Effector memory CD4-positive, alpha-beta T cell (primary cell): ENCODE measurements around the gene ARFIP1.

Source experiments
- DNase-seq, 3 donors: peaks; one replicate each; pipeline ENCODE4 v3.0.0-alpha.2; 2020
- H3K27ac ChIP-seq: 2 replicates; pipeline ENCODE4 v1.7.0; 2013; ENCODE audit warnings: mild to moderate bottlenecking, low read length, moderate library complexity; ENCODE audit not compliant: insufficient read depth, poor library complexity, severe bottlenecking
- H3K27me3 ChIP-seq: replicated peaks from 2 replicates; pipeline ENCODE4 v1.7.0; 2013; ENCODE audit warnings: mild to moderate bottlenecking, low read length; ENCODE audit not compliant: insufficient read depth, control insufficient read depth, poor library complexity, severe bottlenecking
- H3K36me3 ChIP-seq: 2 replicates; pipeline ENCODE4 v1.7.0; 2013; ENCODE audit warnings: mild to moderate bottlenecking, low read length, moderate library complexity; ENCODE audit not compliant: control insufficient read depth, insufficient read depth
- H3K4me1 ChIP-seq: 2 replicates; pipeline ENCODE4 v1.7.0; 2013; ENCODE audit warnings: low read length, mild to moderate bottlenecking; ENCODE audit not compliant: control insufficient read depth, insufficient read depth, poor library complexity, severe bottlenecking
- H3K4me3 ChIP-seq: 2 replicates; pipeline ENCODE4 v1.7.0; 2013; ENCODE audit warnings: low read length, low read depth, mild to moderate bottlenecking; ENCODE audit not compliant: insufficient read depth, poor library complexity, severe bottlenecking
- H3K9me3 ChIP-seq: 2 replicates; pipeline ENCODE4 v1.7.0; 2013; ENCODE audit warnings: mild to moderate bottlenecking, low read length, moderate library complexity; ENCODE audit not compliant: control insufficient read depth

ARFIP1 gene

DNA sequence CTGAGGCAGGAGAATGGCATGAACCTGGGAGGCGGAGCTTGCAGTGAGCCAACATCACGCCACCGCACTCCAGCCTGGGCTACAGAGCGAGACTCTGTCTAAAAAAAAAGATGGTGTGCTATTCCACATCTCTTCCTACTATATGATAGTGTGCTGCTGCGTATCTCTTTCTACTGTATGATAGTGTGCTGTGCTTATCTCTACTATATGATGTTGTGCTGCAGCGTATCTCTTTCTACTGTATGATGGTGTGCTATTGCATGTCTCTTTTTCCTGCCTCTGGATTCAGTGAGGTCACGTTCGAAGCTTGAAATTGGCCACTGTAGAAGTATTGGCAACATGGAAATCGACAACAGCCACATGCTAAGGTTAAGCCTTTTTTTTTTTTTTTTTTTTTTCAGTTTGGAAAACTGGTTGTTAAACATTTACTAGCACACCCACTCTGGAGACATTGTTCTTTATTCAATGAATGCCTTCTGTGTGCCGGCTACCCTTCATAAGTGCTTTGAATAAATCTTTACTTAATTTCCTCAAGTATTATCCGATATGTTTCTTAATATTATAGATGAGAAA is 31.0 kb downstream of the ARFIP1 start:
- H3K27ac ChIP-seq: no peak overlapping the region
- H3K4me3 ChIP-seq: no peak overlapping the region
- no peaks in the 10 kb centered on the region for H3K36me3 ChIP-seq
- no peak for DNase-seq
- no peaks in the 10 kb centered on the region for H3K27me3 ChIP-seq
- H3K9me3 ChIP-seq: peaks cover 7% of the 10 kb centered on the region
- no peaks in the 10 kb centered on the region for H3K4me1 ChIP-seq

DNA sequence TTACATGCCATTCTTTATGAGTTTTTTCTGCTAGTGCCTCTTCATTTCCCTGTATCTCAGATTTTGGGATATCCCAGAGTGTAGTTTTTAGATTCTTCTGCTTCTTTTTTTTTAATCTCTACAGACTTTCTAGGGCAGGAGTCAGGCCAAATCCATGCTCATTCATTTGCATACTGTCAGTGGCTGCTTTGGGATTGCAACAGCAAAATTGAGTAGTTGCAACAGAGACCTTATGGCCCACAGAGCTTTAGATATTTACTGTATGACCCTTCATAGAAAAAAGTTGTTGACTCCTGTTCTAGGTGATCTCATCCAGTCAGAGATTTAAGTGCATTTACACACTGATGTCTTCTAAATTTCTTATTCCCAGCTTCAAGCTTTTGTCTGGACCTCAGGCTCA is 35.3 kb downstream of the ARFIP1 start:
- no peaks in the 10 kb centered on the region for H3K36me3 ChIP-seq
- DNase-seq: no peak
- no peaks in the 10 kb centered on the region for H3K4me1 ChIP-seq
- no peak overlapping the region for H3K27ac ChIP-seq
- H3K4me3 ChIP-seq: no peak overlapping the region
- peaks cover 10% of the 10 kb centered on the region for H3K9me3 ChIP-seq
- H3K27me3 ChIP-seq: no peaks in the 10 kb centered on the region

DNA sequence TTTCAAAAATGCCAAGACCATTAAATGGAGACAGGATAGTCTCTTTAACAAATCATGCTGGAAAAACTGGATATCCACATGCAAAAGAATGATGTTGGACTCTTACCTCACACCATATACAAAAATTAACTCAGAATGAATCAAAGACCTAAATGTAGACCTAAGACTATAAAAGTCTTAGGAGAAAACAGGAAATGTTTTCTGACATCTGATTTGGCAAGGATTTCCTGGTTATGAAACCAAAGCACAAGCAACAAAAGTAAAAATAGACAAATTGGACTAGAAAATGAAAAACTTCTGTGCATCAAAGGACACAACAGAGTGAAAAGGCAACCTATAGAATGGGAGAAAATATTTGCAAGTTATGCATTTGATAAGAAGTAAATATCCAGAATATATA is 37.6 kb downstream of the ARFIP1 start:
- Histone ChIP-seq H3K36me3 (no peaks in the 10 kb centered on the region), H3K27ac (no peak overlapping the region), H3K4me1 (no peaks in the 10 kb centered on the region), H3K4me3 (no peak overlapping the region), H3K9me3 (peaks cover 10% of the 10 kb centered on the region), H3K27me3 (no peaks in the 10 kb centered on the region)
- DNase-seq: no peak

DNA sequence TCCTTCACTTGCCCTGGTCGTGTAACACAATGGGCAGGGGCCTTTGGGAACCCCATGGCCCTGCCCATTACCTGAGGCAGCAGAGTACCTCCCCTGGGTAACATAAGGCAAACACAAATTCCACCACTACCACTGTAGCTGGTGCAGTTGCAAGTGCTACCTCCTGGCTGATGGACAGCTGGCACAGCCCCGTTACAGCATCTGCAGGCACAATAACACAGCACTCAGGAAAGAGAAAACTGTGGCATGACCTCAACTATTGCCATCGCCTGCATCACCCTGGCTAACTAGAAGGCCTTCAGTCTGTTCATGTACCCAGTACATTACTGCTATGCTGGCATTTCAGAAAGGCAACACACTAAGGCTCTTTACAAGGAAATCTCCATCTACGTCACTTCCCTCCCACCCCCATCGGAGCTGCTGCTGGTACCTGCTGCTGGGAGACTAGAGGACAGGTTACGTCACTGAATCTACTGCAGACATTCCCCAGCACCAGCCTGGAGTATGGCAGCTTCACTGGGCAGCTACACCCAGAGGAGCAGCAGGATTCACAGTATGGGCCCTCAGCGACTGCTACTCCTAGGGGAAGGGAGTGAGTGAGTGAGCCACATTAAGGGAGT is 39.4 kb downstream of the ARFIP1 start:
- H3K9me3 ChIP-seq: peaks cover 7% of the 10 kb centered on the region
- H3K27ac ChIP-seq: no peak overlapping the region
- H3K36me3 ChIP-seq: no peaks in the 10 kb centered on the region
- H3K4me3 ChIP-seq: no peak overlapping the region
- DNase-seq: no peak
- H3K4me1 ChIP-seq: no peaks in the 10 kb centered on the region
- no peaks in the 10 kb centered on the region for H3K27me3 ChIP-seq

DNA sequence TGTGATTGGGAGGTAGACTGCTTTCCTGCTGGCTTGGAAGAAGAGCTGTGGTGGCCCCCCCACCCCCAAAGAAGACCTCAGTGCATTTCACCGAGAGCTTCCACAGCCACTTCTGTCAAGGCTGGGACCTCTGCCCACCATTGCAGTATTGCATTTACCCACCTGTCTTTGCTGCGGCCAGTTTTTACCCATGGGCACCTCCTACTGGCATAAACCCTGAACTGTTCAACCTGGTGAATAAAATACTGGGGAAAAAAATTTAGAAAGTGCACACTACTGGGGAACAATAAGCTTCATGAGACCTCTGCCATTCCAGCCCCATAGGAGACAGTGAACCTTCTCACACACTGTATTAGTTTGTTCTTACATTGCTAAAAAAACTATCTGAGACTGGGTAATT is 40.3 kb downstream of the ARFIP1 start:
- Histone ChIP-seq H3K27ac (no peak overlapping the region), H3K4me3 (no peak overlapping the region), H3K9me3 (peaks cover 4% of the 10 kb centered on the region), H3K27me3 (no peaks in the 10 kb centered on the region), H3K36me3 (no peaks in the 10 kb centered on the region), H3K4me1 (no peaks in the 10 kb centered on the region)
- DNase-seq: no peak

DNA sequence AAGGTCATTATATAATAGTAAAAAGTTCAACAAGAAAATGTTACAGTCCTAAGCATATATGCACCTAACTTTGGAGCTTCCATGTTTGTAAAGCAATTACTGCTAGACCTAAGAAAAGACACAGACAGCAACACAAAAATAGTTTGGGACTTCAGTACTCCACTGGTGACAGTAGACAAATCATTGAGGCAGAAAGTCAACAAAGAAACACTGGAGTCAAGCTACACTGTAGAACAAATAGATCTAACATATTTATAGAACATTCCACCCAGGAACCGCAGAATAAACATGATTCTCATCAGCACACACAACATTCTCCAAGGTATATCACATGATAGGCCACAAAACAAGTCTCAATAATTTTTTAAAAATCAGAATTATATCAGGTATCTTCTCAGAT is 42.6 kb downstream of the ARFIP1 start:
- Histone ChIP-seq H3K27me3 (no peaks in the 10 kb centered on the region), H3K4me3 (no peak overlapping the region), H3K36me3 (no peaks in the 10 kb centered on the region), H3K4me1 (no peaks in the 10 kb centered on the region), H3K27ac (no peak overlapping the region), H3K9me3 (no peaks in the 10 kb centered on the region)
- DNase-seq: no peak

DNA sequence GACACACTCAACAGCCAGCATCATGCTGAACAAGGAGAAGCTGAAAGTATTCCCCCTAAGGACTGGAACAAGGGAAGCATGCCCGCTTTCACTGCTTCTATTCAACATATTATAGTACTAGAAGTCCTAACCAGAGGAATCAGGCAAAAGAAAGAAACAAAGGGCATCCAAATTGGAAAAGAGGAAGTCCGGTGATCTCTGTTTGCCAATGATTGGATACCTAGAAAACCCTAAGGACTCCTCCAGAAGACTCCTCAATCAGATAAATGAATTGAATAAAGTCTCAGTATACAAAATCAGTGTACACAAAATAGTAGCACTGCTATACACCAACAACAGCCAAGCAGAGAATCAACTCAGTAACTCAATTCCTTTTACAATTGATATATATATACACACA is 44.8 kb downstream of the ARFIP1 start:
- DNase-seq: no peak
- H3K27ac ChIP-seq: no peak overlapping the region
- H3K36me3 ChIP-seq: no peaks in the 10 kb centered on the region
- H3K27me3 ChIP-seq: no peaks in the 10 kb centered on the region
- no peak overlapping the region for H3K4me3 ChIP-seq
- no peaks in the 10 kb centered on the region for H3K9me3 ChIP-seq
- no peaks in the 10 kb centered on the region for H3K4me1 ChIP-seq

DNA sequence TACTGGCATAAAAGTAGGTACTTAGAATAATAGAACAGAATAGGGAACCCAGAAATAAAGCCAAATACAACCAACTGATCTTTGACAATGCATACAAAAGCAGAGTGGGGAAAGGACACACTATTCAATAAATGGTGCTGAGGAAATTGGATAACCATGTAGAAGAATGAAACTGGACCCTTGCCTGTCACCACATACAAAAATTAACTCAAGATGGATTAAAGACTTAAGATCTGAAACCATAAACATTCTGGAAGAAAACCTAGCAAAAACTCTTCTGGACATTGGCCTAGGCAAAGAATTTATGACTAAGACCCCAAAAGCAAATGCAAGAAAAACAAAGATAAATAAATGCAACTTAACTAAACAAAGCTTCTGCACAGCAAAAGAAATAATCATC is 45.6 kb downstream of the ARFIP1 start:
- Histone ChIP-seq H3K9me3 (no peaks in the 10 kb centered on the region), H3K27me3 (no peaks in the 10 kb centered on the region), H3K27ac (no peak overlapping the region), H3K4me1 (no peaks in the 10 kb centered on the region), H3K36me3 (no peaks in the 10 kb centered on the region), H3K4me3 (no peak overlapping the region)
- no peak for DNase-seq

DNA sequence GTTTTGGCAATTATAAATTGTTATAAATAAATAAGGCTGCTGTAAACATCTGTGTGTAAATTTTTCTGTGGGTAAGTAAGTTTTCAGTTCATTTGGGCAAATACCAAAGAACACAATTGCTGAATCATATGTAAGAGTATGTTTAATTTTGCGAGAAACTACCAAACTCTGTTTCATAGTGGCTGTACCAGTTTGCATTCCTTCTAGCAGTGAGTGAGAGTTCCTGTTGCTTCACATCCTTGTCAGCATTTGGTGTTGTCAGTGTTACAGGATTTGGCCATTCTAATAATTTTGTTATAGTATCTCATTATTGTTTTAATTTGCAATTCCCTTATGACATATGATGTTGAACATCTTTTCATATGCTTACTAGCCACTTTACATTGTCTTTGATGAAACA is 48.4 kb downstream of the ARFIP1 start:
- no peak for DNase-seq
- Histone ChIP-seq H3K27me3 (no peaks in the 10 kb centered on the region), H3K9me3 (no peaks in the 10 kb centered on the region), H3K27ac (no peak overlapping the region), H3K4me1 (no peaks in the 10 kb centered on the region), H3K36me3 (no peaks in the 10 kb centered on the region), H3K4me3 (no peak overlapping the region)

DNA sequence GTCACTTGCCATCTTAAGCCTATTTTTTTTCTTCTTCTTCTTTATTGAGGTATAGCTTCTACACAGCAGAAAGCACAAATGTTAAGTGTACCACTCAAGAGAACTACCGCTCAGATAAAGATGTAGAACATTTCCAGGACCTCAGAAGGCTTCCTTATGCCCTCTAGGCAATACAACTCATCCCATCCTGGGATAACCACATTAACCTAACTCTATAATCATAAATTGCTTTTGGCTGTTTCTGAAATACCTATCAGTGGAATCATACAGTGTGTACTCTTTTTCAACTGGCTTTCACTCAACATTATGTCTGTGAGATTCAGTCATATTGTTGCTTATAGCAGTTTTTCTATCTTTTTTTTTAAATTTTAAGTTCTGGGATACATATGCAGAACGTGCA is 51.7 kb downstream of the ARFIP1 start:
- Histone ChIP-seq H3K27me3 (no peaks in the 10 kb centered on the region), H3K9me3 (no peaks in the 10 kb centered on the region), H3K27ac (no peak overlapping the region), H3K36me3 (no peaks in the 10 kb centered on the region), H3K4me3 (no peak overlapping the region), H3K4me1 (no peaks in the 10 kb centered on the region)
- DNase-seq: no peak
